Naive thymus-derived CD4-positive, alpha-beta T cell (primary cell): Measurements from ENCODE around the gene MATN3. TPM values are rescaled to one million over a fixed set of nuclear protein-coding genes. Genes with fewer than 3 reads are reported as not detected.

ENCODE experiments used
- ATAC-seq: fragments of 150-1000 bp; cut with Tn5 transposase; 2 replicates; pipeline ENCODE4 v1.10.0; 2021; ENCODE audit warnings: mild to moderate bottlenecking, moderate library complexity
- CTCF ChIA-PET: fragments of 350-600 bp; sonication (Branson Sonifier 250); formaldehyde crosslinking; loops from one replicate; lab custom pipeline; 2021; ENCODE audit warnings: antibody characterized with exemption; lab: Charles Lee
- POLR2A ChIA-PET: fragments of 350-600 bp; sonication (Branson Sonifier 250); formaldehyde crosslinking; loops from one replicate; lab custom pipeline; 2021; ENCODE audit warnings: antibody characterized with exemption, inconsistent platforms; lab: Charles Lee
- DNase-seq, 9 donors: peaks; one replicate each; pipeline versions ENCODE4 v3.0.0 to v3.0.0-alpha.2; 2020 to 2022; ENCODE audit warnings: mixed read lengths in 1 of 9
- H3K27ac ChIP-seq: one replicate; pipeline ENCODE4 v1.7.0; 2013; ENCODE audit warnings: mild to moderate bottlenecking, low read depth, low read length, moderate library complexity
- H3K27me3 ChIP-seq, 2 donors: one replicate each; pipeline ENCODE4 v1.7.0; 2013; ENCODE audit warnings: low read length in 2 of 2, mild to moderate bottlenecking in 2 of 2, moderate library complexity in 2 of 2; ENCODE audit not compliant: control insufficient read depth in 2 of 2, insufficient read depth in 2 of 2
- H3K36me3 ChIP-seq, 3 experiments: 1 replicate in 2 of 3; 2 replicates in 1 of 3; pipeline ENCODE4 v1.7.0; 2013; ENCODE audit warnings: low read length in 3 of 3, mild to moderate bottlenecking in 3 of 3, moderate library complexity in 1 of 3; ENCODE audit not compliant: insufficient read depth in 3 of 3, control insufficient read depth in 2 of 3
- H3K4me1 ChIP-seq, 2 donors: one replicate each; pipeline ENCODE4 v1.7.0; 2013; ENCODE audit warnings: low read length in 2 of 2, mild to moderate bottlenecking in 2 of 2, moderate library complexity in 1 of 2; ENCODE audit not compliant: control insufficient read depth in 2 of 2, insufficient read depth in 2 of 2
- H3K4me3 ChIP-seq: 2 replicates; pipeline ENCODE4 v1.7.0; 2013; ENCODE audit warnings: mild to moderate bottlenecking, low read length
- H3K9me3 ChIP-seq, 3 experiments: 1 replicate in 2 of 3; 2 replicates in 1 of 3; pipeline ENCODE4 v1.7.0; 2013; ENCODE audit warnings: low read length in 3 of 3; ENCODE audit not compliant: control insufficient read depth in 2 of 3
- H3K27ac Mint-ChIP-seq, 9 donors: one replicate each; pipeline ENCODE4 v1.8.0; 2020 to 2022; ENCODE audit warnings: mixed read lengths in 9 of 9, mild to moderate bottlenecking in 8 of 9, moderate library complexity in 5 of 9, inconsistent platforms in 2 of 9
- H3K27me3 Mint-ChIP-seq, 5 donors: one replicate each; pipeline ENCODE4 v1.8.0; 2021 to 2022; ENCODE audit warnings: mixed read lengths in 5 of 5, mild to moderate bottlenecking in 1 of 5
- H3K36me3 Mint-ChIP-seq, 5 donors: one replicate each; pipeline ENCODE4 v1.8.0; 2020 to 2022; ENCODE audit warnings: mixed read lengths in 5 of 5, mild to moderate bottlenecking in 3 of 5, inconsistent platforms in 1 of 5
- H3K4me1 Mint-ChIP-seq, 7 donors: one replicate each; pipeline ENCODE4 v1.8.0; 2020 to 2022; ENCODE audit warnings: mixed read lengths in 7 of 7, mild to moderate bottlenecking in 3 of 7, inconsistent platforms in 1 of 7
- H3K4me3 Mint-ChIP-seq, 10 donors: one replicate each; pipeline ENCODE4 v1.8.0; 2020 to 2022; ENCODE audit warnings: mild to moderate bottlenecking in 10 of 10, mixed read lengths in 10 of 10, moderate library complexity in 6 of 10, inconsistent platforms in 2 of 10
- H3K9me3 Mint-ChIP-seq, 11 donors: one replicate each; pipeline ENCODE4 v1.8.0; 2020 to 2022; ENCODE audit warnings: mixed read lengths in 11 of 11, mild to moderate bottlenecking in 4 of 11, inconsistent platforms in 1 of 11, moderate library complexity in 1 of 11
- intact Hi-C, 2 donors: fragments of 100-400 bp; cut with micrococcal nuclease; formaldehyde crosslinking; loops; one replicate each; pipeline ENCODE4 v1.15.1; 2023
- polyA plus RNA-seq, 2 donors: library from polyadenylated mRNA; unstranded; fragments of 300-500 nt; fragmentation: Illumina TruSeq; gene quantifications; one replicate each; pipeline ENCODE4 v1.2.3, GENCODE V29; 2021
- total RNA-seq, 6 experiments: library from RNA in 5 of 6; stranded (reverse) in 5 of 6; gene quantifications; 1 replicate in 5 of 6; 2 replicates in 1 of 6; pipeline ENCODE4 v1.2.3 and lab custom pipeline; 2021 to 2026

MATN3 gene
- total and polyA plus RNA-seq, 7 experiments from 2014 or later, result not detected

- no peaks in the 10 kb centered on the region for H3K27me3 ChIP-seq
- H3K9me3 Mint-ChIP-seq, result peaks cover 10 to 42% (median 25%) of the 10 kb centered on the region in 11 donors
- H3K9me3 ChIP-seq, result peaks cover 0 to 6% (median 0%) of the 10 kb centered on the region in 3 experiments
- intact Hi-C loops, result no loop called here
- H3K4me1 Mint-ChIP-seq, result no peaks in the 10 kb centered on the region
- peaks cover under 1 to 13% (median 2%) of the 10 kb centered on the region in 5 donors for H3K27me3 Mint-ChIP-seq
- no peaks in the 10 kb centered on the region for H3K4me1 ChIP-seq
- no peaks in the 10 kb centered on the region for H3K36me3 ChIP-seq
- no peak overlapping the region for H3K4me3 ChIP-seq
- no peak overlapping the region for H3K4me3 Mint-ChIP-seq
- H3K27ac ChIP-seq, result no peak overlapping the region
- POLR2A ChIA-PET, result no interaction called here
- no peak overlapping the region for H3K27ac Mint-ChIP-seq
- ATAC-seq (no peak), DNase-seq (no peak)
- H3K36me3 Mint-ChIP-seq, result peaks cover 5 to 33% (median 13%) of the 10 kb centered on the region in 5 donors
- CTCF ChIA-PET, result no interaction called here
Measured at GRCh38 chr2:20019747-20020146, 7.3 kb upstream of the MATN3 start.

GRCh38 chr2:20018601-20019152, 6.2 kb upstream of the MATN3 start:
- peaks cover 0 to 2% (median 0%) of the 10 kb centered on the region in 7 donors for H3K4me1 Mint-ChIP-seq
- no peak overlapping the region for H3K4me3 Mint-ChIP-seq
- peaks cover 7 to 26% (median 12%) of the 10 kb centered on the region in 5 donors for H3K36me3 Mint-ChIP-seq
- intact Hi-C loops, result no loop called here
- Histone ChIP-seq H3K27me3 (no peaks in the 10 kb centered on the region), H3K9me3 (peaks cover 0 to 6% (median 0%) of the 10 kb centered on the region in 3 experiments), H3K27ac (no peak overlapping the region), H3K4me1 (no peaks in the 10 kb centered on the region), H3K4me3 (no peak overlapping the region), H3K36me3 (no peaks in the 10 kb centered on the region)
- ChIA-PET POLR2A (no interaction called here), CTCF (no interaction called here)
- no peak for DNase-seq
- peaks cover 10 to 24% (median 12%) of the 10 kb centered on the region in 5 donors for H3K27me3 Mint-ChIP-seq
- peaks cover 10 to 47% (median 25%) of the 10 kb centered on the region in 11 donors for H3K9me3 Mint-ChIP-seq
- no peak overlapping the region for H3K27ac Mint-ChIP-seq
- no peak for ATAC-seq

GRCh38 chr2:20016346-20016745, 3.9 kb upstream of the MATN3 start:
- peaks cover 25 to 41% (median 28%) of the 10 kb centered on the region in 5 donors for H3K27me3 Mint-ChIP-seq
- no peak for DNase-seq
- POLR2A ChIA-PET, result no interaction called here
- no peak overlapping the region for H3K4me3 ChIP-seq
- no peaks in the 10 kb centered on the region for H3K36me3 ChIP-seq
- H3K9me3 Mint-ChIP-seq, result peaks cover 0 to 30% (median 16%) of the 10 kb centered on the region in 11 donors
- peaks cover 5 to 16% (median 14%) of the 10 kb centered on the region in 7 donors for H3K4me1 Mint-ChIP-seq
- ATAC-seq, result no peak
- CTCF ChIA-PET, result interaction anchor here (1.2 to 2.3 kb wide), 4 partner anchors 7 to 119 kb away, joined by 3 to 11 read pairs (median 3); no protein-coding TSS in a partner anchor
- H3K4me1 ChIP-seq, result peaks cover 0 to 3% of the 10 kb centered on the region in 2 donors
- H3K36me3 Mint-ChIP-seq, result peaks cover 0 to 11% (median 6%) of the 10 kb centered on the region in 5 donors
- H3K27me3 ChIP-seq, result no peaks in the 10 kb centered on the region
- H3K4me3 Mint-ChIP-seq, result no peak overlapping the region
- no peak overlapping the region for H3K27ac ChIP-seq
- intact Hi-C loops, result no loop called here
- H3K9me3 ChIP-seq, result no peaks in the 10 kb centered on the region
- H3K27ac Mint-ChIP-seq, result no peak overlapping the region

GRCh38 chr2:20015482-20016083, 3.1 kb upstream of the MATN3 start:
- H3K4me1 ChIP-seq, result peaks cover 0 to 3% of the 10 kb centered on the region in 2 donors
- H3K9me3 ChIP-seq, result no peaks in the 10 kb centered on the region
- Mint-ChIP-seq H3K27ac (no peak overlapping the region), H3K36me3 (peaks cover 0 to 8% (median 5%) of the 10 kb centered on the region in 5 donors), H3K9me3 (peaks cover 0 to 22% (median 12%) of the 10 kb centered on the region in 11 donors), H3K4me1 (peaks cover 5 to 16% (median 14%) of the 10 kb centered on the region in 7 donors), H3K27me3 (peaks cover 33 to 48% (median 36%) of the 10 kb centered on the region in 5 donors), H3K4me3 (no peak overlapping the region)
- H3K4me3 ChIP-seq, result no peak overlapping the region
- peak; percentile 82 for ATAC-seq
- no peaks in the 10 kb centered on the region for H3K36me3 ChIP-seq
- POLR2A ChIA-PET, result interaction anchor here (0.7 kb wide), 1 partner anchor 16 kb away, joined by 3 read pairs; no protein-coding TSS in a partner anchor
- CTCF ChIA-PET, result interaction anchor here (0.6 to 2.3 kb wide), 13 partner anchors 8 to 130 kb away, joined by 3 to 11 read pairs (median 4); no protein-coding TSS in a partner anchor
- no peaks in the 10 kb centered on the region for H3K27me3 ChIP-seq
- peak in 5 of 9 donors; percentile 33 to 55 (median 43) for DNase-seq
- intact Hi-C loops, result loop anchor here (1.0 to 2.0 kb wide), 4 partner anchors 35 to 83 kb away; partner anchors contain the start of gene LAPTM4A (in 2 of the 2)
- H3K27ac ChIP-seq, result no peak overlapping the region

- Histone ChIP-seq H3K9me3 (no peaks in the 10 kb centered on the region), H3K4me1 (peaks cover 0 to 3% of the 10 kb centered on the region in 2 donors), H3K36me3 (no peaks in the 10 kb centered on the region), H3K27ac (no peak overlapping the region), H3K4me3 (no peak overlapping the region), H3K27me3 (no peaks in the 10 kb centered on the region)
- H3K4me1 Mint-ChIP-seq, result peaks cover 5 to 16% (median 14%) of the 10 kb centered on the region in 7 donors
- ATAC-seq, result no peak
- ChIA-PET CTCF (interaction anchor here (0.6 to 1.5 kb wide), 4 partner anchors 16 to 89 kb away, joined by 3 to 5 read pairs (median 4); partner anchors contain the start of gene WDR35), POLR2A (no interaction called here)
- intact Hi-C loops, result no loop called here
- H3K4me3 Mint-ChIP-seq, result peak overlapping the region; percentile 46 to 82 (median 75)
- peaks cover 0 to 2% (median 0%) of the 10 kb centered on the region in 5 donors for H3K36me3 Mint-ChIP-seq
- DNase-seq, result no peak
- H3K9me3 Mint-ChIP-seq, result peaks cover 0 to 7% (median 5%) of the 10 kb centered on the region in 11 donors
- no peak overlapping the region for H3K27ac Mint-ChIP-seq
- peaks cover 39 to 65% (median 51%) of the 10 kb centered on the region in 5 donors for H3K27me3 Mint-ChIP-seq
Measured at GRCh38 chr2:20013126-20013849, 820 bp upstream of the MATN3 start.

GRCh38 chr2:20012032-20012281, 511 bp downstream of the MATN3 start:
- no peak for DNase-seq
- Histone ChIP-seq H3K27me3 (no peaks in the 10 kb centered on the region), H3K27ac (no peak overlapping the region), H3K4me1 (peaks cover 0 to 3% of the 10 kb centered on the region in 2 donors), H3K4me3 (no peak overlapping the region), H3K9me3 (no peaks in the 10 kb centered on the region), H3K36me3 (no peaks in the 10 kb centered on the region)
- Mint-ChIP-seq H3K4me1 (peaks cover 5 to 16% (median 14%) of the 10 kb centered on the region in 7 donors), H3K36me3 (peaks cover 0 to 2% (median 0%) of the 10 kb centered on the region in 5 donors), H3K4me3 (peak overlapping the region; percentile 48 to 82 (median 65)), H3K27me3 (peaks cover 39 to 67% (median 60%) of the 10 kb centered on the region in 5 donors), H3K9me3 (peaks cover 0 to 7% (median 5%) of the 10 kb centered on the region in 11 donors), H3K27ac (peak overlapping the region in 1 of 9 donors; percentile 79)
- ATAC-seq, result no peak
- CTCF ChIA-PET, result no interaction called here
- POLR2A ChIA-PET, result no interaction called here
- intact Hi-C loops, result no loop called here
